IPS-18c (cell line): ENCODE data around the gene SLC36A1.

Experiments used
- H3K4me3 ChIP-seq: 2 replicates; pipeline ENCODE4 v1.7.0; 2013; ENCODE audit warnings: low read depth, mild to moderate bottlenecking, low read length, moderate library complexity; ENCODE audit not compliant: insufficient read depth
- H3K9me3 ChIP-seq: one replicate; pipeline ENCODE4 v1.6.1; 2013; ENCODE audit warnings: mild to moderate bottlenecking, low read length, moderate library complexity; ENCODE audit not compliant: control insufficient read depth, insufficient read depth

Gene SLC36A1

DNA sequence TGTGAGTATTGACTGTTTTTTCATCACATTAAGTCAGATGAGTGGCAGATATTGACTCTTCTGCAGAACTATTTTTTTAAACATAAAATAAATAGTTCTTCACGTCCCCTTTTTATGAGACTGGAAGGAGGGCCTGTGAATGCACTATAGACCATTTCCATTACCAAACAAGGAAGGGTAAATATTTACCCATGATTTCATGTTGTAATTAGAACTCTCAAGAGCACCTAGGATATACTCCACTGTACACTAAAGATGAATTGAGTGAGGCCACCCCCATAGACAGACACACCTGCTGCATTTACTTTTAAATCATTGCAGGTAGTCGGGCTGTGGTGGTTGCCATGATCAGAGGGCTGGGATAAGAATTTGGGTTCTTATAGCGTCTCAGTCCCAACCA lies 22.6 kb downstream of the SLC36A1 start:
- no peak overlapping the region for H3K4me3 ChIP-seq
- no peaks in the 10 kb centered on the region for H3K9me3 ChIP-seq

DNA sequence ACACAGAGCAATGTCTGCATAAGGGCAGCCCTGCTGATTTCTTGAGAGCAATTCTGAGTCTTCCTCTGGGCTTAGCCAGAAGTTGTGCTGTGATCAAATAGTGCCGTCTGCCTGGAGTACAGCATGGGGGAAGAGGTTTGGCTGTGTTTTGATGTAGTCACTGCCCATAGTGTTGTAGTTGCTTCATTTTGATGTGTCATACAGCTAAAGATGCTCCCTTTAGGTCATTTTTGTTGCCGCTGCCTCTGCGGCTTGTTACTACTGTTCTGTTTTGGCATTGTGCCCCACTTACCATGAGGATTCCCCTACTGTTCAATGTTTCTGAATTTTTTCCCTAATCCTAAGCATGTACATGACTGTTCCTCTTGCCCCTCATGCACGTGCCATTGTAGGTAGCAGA lies 23.0 kb downstream of the SLC36A1 start:
- Histone ChIP-seq H3K4me3 (no peak overlapping the region), H3K9me3 (no peaks in the 10 kb centered on the region)

DNA sequence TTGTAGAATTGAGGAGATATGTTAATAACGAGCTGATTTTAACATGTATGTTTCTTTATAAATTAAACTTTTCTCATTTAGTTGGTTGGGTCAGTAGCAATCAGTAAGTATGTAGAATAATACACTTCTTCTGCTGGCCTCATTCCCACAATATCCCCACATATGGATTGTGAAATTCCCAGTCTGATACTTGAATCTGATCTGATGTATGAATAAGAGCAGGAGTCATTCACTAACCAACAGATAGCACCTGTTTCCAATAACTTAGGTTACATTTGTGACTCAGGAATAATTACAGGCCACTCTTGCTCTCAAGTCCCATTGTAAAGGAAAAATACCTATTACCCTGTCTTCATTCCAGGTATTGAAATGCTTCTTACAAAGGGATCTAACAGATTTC lies 23.9 kb downstream of the SLC36A1 start:
- H3K4me3 ChIP-seq = no peak overlapping the region
- no peaks in the 10 kb centered on the region for H3K9me3 ChIP-seq

DNA sequence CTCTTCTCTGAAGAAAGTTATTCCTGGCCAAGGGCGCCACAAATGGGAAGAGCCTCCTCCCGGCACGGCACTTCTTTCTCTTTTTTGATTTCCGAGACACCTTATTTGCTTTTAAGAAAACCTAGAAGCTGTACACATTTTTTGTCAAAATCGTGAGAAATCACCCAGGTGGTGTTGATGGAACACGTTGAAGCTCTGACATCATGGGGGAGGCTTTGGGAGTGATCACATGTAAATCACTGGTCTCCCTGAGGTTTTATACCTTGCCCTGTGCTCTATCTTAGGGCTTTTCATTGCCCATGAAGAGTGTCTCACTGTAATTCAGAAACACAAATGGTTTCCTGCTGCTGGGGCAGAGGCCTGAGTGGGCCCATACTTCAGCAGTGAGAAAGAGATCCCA lies 27.4 kb downstream of the SLC36A1 start:
- no peaks in the 10 kb centered on the region for H3K9me3 ChIP-seq
- H3K4me3 ChIP-seq = no peak overlapping the region

DNA sequence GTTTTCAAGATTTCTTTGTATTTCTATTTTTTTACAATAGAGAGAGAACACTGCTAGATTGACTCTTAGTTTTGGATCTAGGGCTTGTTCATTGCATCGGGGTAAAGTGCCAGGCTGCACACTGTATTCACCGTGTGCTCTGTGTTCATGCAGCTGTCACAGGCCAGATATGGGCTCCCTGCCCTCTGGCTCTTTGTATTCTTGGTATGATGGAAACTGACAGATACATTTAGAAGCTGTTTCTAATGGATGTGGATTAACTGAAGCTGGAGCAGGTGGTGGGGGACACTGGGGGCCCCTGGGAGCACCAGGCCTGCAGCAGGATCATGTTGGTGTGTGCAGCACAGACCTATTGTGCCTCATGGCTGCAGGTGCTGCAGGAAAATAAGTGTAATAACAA lies 28.0 kb downstream of the SLC36A1 start:
- no peak overlapping the region for H3K4me3 ChIP-seq
- H3K9me3 ChIP-seq = no peaks in the 10 kb centered on the region

DNA sequence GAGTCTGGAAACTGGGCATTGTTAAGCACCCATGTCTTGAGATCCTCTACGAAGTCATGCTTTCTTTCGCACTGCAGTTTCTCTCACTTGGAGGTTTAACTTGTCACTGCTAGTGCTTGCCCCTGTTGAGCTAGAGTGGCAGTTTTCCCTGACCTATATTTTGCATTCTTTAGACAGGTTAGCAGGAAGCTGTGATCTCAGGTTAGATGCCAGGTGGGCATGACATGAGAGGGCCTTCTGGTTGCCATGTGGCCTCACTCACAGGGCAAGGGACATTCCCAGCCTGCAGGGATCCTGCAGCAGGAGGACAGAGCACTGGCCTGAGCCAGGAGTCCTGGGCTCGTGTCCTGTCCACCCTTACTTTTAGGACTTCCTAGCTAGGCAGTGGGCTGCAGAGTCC lies 28.6 kb downstream of the SLC36A1 start:
- Histone ChIP-seq H3K4me3 (no peak overlapping the region), H3K9me3 (no peaks in the 10 kb centered on the region)

DNA sequence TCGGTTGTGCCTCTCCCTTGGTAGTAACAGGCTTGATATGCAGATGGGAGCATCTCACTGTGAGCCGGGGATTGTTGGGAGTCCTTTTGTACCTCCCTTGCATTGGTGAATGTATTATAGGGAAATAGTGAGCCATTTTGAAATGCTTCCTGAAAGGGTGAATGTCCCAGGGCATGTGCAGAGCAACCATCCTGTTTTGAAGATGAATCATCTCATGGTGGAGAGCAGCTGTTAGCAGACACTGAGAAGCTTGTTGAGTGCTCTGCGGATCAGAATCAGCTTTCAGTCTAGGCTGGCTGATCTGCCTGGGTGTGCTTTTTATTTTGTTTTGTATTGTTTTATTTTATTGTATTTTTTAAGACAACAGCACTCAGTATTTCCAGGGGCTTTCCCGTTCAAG lies 29.7 kb downstream of the SLC36A1 start:
- Histone ChIP-seq H3K4me3 (no peak overlapping the region), H3K9me3 (no peaks in the 10 kb centered on the region)

DNA sequence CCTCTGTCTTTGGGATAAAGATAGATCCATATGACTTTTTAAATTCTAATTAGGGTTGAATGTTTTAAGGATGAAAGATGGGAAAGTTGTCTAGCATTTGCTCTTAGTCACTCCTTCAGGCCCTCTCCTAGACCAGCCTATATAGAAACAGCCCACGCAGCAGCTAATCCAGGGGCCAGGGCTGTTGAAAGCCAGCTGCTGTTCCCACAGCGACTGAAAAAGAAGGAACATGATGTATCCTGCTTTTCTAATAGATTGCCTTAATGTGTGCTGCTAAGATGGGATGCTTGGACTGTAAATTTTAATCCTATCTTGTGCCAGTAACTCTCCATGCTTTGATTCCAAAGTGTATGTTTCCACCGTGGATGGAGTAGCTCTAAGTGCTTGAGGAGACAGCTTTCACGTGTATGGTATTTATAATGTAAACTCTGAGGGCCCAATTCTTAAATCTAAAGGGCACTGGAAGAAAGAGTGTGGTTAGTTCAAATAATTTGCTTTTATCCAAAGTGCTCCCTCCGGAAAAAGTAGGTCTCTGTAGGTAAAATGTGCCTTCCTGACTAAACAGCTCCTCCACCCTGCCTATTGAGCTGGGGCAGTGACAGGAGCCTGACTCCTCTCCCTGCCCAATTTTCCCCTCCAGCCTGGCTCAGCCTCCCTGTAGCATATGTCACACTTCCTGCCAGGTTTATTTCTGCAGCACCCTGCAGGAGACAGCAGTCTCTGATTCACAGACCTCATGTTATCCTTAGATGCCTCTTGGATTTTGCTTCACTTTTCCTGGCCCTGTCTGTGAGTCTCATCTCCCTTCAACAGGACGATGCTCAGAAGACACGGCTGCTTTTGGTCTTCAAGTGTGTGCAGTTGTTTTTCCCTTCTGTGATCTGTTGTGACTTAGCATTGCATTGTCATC lies 33.2 kb downstream of the SLC36A1 start:
- H3K9me3 ChIP-seq = no peaks in the 10 kb centered on the region
- peak overlapping the region; percentile 5; the same call in 1 of the 2 replicates for H3K4me3 ChIP-seq

DNA sequence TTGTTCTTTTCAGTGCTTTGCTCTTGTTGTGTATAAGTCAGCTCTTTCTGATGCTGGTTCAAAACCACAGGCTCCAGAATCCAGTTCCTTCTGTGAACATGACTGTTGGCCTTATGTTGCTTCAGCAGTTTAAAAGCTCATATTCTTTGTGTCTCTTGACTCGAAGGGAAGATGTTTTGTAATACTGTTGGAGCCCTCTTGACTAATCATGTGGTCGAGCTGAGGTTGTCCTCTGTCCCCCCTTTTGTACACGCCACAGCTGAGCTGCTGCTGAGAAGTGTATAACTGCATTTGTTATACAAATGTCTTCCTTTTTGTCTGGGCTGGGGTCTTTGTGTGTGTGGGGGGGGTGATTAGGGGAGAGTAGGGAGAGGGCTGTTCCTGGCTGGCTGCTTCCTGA lies 35.8 kb downstream of the SLC36A1 start:
- Histone ChIP-seq H3K9me3 (no peaks in the 10 kb centered on the region), H3K4me3 (no peak overlapping the region)

DNA sequence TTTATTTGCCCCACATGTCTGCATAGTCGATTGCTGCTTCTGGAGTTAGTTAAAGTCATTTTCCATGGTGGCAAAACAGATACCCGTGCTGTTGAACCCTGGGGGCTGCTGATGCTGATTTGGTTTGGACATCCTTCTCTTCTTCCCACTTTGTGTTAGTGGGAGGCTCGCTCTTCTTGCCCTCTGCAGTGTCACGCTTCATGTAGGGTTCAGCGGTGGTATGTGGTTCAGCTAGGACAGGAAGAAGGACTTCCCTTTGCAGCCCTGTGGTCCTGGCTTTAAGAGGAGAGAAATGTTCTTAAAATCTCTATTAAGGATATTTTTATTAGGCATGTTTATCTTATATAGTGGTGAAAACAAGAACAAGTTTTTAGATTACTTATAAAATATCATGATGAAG lies 36.2 kb downstream of the SLC36A1 start:
- Histone ChIP-seq H3K4me3 (no peak overlapping the region), H3K9me3 (no peaks in the 10 kb centered on the region)

DNA sequence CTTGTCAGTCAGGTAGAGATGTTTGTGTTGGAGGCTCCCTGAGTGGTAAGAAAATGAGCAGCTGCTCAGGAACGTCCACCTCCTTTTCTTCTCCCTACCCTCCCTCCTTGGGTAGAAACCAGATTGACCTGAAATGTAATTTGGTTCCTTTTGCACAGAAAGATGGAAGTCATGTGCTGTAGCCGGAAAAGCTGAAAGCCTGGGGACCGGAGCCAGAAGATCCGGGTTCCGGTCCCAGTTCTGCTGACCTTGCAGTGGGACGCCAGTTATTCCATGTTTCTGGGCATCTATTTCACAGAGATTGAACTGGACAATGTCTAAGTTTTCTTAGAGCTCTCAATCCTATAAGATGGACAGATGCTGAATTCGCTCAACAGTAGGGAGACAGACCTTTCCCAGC lies 40.1 kb downstream of the SLC36A1 start:
- Histone ChIP-seq H3K4me3 (no peak overlapping the region), H3K9me3 (no peaks in the 10 kb centered on the region)

DNA sequence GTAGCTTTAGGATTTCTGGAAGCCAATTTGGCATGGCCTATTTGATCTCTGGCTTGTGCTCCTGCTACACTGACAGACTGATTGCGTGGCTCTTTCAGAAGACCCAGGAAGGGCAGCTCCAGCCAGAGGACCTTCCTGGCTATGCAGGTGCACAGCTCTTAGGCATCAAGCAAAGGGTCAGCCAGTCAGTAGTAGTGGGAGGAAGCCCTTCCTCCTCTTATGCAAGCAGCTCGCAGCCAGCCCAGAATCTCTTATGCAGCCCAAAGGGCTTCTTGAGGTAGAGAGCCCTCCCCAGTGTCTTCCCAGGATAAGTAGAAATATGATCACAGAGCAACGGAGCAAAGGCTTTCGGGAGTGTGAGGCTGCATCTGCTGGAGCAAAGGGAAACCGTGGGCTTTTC lies 43.2 kb downstream of the SLC36A1 start:
- Histone ChIP-seq H3K9me3 (no peaks in the 10 kb centered on the region), H3K4me3 (no peak overlapping the region)

DNA sequence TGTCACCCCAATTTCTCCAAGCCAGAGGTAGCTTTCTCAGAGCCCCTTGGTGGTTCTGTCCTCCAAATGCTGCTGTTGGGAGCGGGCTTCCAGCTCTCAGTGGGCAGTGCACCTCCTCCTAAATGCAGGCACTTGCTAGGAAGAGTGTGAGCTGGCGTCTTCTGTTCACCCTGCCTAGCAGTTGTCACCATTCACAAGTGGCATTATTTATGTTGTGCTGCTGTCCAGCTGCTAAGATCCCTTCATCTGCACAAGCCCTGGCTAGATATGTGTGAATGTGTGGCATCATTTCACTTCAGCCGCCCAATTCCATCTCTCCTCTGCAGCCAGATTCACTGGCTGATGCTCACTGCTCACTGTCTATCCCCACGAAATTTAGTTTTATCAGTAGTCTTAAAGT lies 43.7 kb downstream of the SLC36A1 start:
- Histone ChIP-seq H3K9me3 (no peaks in the 10 kb centered on the region), H3K4me3 (no peak overlapping the region)

DNA sequence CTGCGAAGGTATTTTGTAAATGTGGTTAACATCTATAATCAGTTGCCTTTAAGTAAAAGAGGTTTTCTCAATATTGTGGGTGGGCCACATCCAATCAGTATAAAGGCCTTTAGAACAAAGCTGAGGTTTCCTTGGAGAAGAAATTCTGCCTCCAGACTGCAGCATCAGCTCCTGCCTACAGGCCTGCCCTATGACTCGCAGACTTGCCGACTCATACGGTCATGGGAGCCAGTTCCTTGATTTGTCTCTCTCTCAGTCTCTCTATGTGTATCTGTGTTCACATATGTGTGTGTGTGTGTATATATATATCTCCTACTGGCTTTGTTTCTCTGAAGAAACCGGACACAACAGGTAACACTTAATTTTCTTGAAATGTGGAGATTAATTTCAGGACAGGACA lies 45.3 kb downstream of the SLC36A1 start:
- H3K4me3 ChIP-seq = no peak overlapping the region
- no peaks in the 10 kb centered on the region for H3K9me3 ChIP-seq

DNA sequence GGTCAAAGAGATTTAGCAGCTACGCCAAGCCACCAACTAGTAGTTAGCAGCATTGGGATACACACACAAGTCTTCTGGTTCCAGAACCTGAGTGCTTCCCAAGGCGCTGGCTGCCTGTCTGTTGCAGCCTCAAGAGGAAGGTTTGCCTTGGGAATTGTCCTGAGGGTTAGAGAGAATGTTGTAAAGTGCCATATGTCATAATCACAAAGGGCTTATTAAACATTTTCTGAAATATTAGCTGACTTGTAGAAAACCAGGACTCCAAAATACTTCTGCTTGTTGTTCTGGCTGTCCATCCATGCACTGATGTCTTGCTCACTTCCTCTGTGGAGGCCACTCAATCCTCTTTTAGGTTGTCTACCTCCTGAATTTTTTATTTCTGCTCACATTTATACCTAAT lies 46.3 kb downstream of the SLC36A1 start:
- Histone ChIP-seq H3K4me3 (no peak overlapping the region), H3K9me3 (no peaks in the 10 kb centered on the region)

DNA sequence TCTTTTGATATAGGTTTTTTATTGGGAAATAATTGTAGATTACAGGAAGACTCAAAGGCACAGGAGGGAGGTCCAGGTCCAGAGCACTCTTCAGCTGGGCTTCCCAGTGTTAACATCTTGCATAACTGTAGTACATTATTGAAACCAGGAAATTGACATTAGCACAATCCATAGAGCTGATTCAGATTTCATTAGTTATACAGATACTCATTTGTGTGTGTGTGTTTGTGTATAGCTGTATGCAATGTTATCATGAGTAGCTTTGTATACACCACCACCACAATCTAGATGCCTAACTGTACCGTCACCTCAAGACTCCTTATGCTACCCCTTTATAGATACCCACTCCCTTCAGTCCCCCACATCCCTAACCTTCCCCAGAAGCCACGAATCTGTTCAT lies 47.9 kb downstream of the SLC36A1 start:
- Histone ChIP-seq H3K9me3 (no peaks in the 10 kb centered on the region), H3K4me3 (no peak overlapping the region)

DNA sequence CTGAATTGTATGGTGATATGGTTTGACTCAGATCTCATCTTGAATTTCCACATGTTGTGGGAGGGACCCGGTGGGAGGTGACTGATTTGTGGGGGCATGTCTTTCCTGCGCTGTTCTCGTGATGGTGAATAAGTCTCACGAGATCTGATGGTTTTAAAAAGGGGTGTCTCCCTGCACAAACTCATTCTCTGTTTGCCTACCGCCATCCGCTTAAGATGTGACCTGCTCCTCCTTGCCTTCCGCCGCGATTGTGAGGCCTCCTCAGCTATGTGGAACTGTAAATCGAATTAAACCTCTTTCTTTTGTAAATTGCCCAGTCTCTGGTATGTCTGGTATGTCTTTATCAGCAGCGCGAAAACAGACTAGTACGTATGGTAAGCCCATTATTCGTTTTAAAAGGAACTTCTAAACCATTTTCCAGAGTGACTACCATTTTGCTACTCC lies 48.7 kb downstream of the SLC36A1 start:
- Histone ChIP-seq H3K4me3 (no peak overlapping the region), H3K9me3 (no peaks in the 10 kb centered on the region)

DNA sequence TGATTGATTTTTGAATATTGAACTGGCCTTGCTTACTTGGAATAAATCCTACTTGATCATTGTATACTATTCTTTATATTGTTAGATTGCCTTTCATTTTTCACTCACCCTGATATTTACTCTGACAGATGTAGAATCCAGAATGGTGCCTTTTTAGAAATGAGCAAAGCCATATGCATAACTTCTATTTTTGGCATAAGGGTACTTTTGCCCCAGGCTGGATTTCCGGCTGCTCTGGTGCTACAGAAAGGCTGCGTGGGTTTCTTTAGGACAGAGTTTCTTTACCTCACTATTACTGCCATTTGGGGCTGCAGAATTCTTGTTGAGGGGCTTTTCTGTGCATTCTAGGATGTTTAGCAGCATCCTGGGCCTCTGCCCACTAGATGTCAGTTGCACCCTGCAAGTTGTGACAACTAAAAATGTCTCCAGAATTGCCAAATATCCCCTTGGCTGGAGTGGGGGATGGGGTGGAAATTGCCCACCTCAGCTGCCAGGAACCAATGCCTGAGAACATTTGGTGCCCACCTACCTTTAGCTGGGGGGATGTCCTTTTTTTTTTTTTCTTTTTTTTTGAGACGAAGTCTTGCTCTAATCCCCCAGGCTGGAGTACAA lies 50.1 kb downstream of the SLC36A1 start:
- Histone ChIP-seq H3K4me3 (no peak overlapping the region; the same call in 1 of the 2 replicates), H3K9me3 (no peaks in the 10 kb centered on the region)
